ENCODE results near the gene NCKAP5.

NCKAP5 gene

DNA sequence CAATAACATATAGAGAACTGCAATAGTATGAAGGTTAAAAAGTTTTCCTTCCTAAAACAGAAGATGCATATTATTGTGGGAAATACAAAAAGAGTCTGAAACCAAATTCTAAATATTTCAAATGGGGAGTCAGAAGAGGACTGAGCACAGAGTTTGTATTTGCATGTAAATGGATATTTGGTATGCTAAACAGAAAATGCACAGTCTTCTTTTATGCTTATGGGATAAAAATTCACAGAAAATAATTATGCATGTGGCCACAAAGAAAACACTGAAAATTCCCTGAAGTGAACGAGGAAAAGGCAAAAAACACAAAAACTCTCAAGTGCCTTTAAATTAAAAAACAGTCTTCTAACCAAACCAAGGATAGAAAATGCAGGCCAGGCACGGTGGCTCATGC, 142.7 kb downstream of the NCKAP5 start:
- no peaks in the 10 kb centered on the region for H3K27me3 ChIP-seq (ENCODE audit: insufficient read depth, insufficient read length)
- no peak overlapping the region for H3K4me3 ChIP-seq (ENCODE audit: insufficient read length, low read depth)
- H3K36me3 ChIP-seq (ENCODE audit: insufficient read depth, insufficient read length, low read length), result no peaks in the 10 kb centered on the region
- H3K9ac ChIP-seq (ENCODE audit: insufficient read length, low read depth), result no peak overlapping the region
- no peak for TF ChIP-seq SUZ12 (IDR thresholded peaks at IDR 0.05; ENCODE audit: extremely low read depth, insufficient read depth, insufficient read length)
- no peak for TF ChIP-seq YY1 (IDR thresholded peaks at IDR 0.05; ENCODE audit: insufficient read depth, insufficient read length)
- TF ChIP-seq ZNF274 (IDR thresholded peaks at IDR 0.05; ENCODE audit: low read depth, low read length), result no peak
- peaks cover 11% of the 10 kb centered on the region; the same call in 1 of the 2 replicates for H3K9me3 ChIP-seq (ENCODE audit: insufficient read depth, low read length)
- DNase-seq (ENCODE audit: low read depth, low spot score), result no peak
- H3K4me1 ChIP-seq (ENCODE audit: insufficient read depth, insufficient read length), result peaks cover 7% of the 10 kb centered on the region

- Histone ChIP-seq H3K9me3 (ENCODE audit: insufficient read depth, low read length) (peaks cover 11% of the 10 kb centered on the region; the same call in 1 of the 2 replicates), H3K36me3 (ENCODE audit: insufficient read depth, insufficient read length, low read length) (no peaks in the 10 kb centered on the region), H3K9ac (ENCODE audit: insufficient read length, low read depth) (no peak overlapping the region), H3K27me3 (ENCODE audit: insufficient read depth, insufficient read length) (no peaks in the 10 kb centered on the region), H3K4me1 (ENCODE audit: insufficient read depth, insufficient read length) (peaks cover 7% of the 10 kb centered on the region), H3K4me3 (ENCODE audit: insufficient read length, low read depth) (no peak overlapping the region)
- no peak for DNase-seq (ENCODE audit: low read depth, low spot score)
- TF ChIP-seq ZNF274 (IDR thresholded peaks at IDR 0.05; ENCODE audit: low read depth, low read length) (no peak), SUZ12 (IDR thresholded peaks at IDR 0.05; ENCODE audit: extremely low read depth, insufficient read depth, insufficient read length) (no peak), YY1 (IDR thresholded peaks at IDR 0.05; ENCODE audit: insufficient read depth, insufficient read length) (no peak)
These were observed 143.4 kb downstream of the NCKAP5 start for GRCh38 chr2:133424876-133425275.

DNA sequence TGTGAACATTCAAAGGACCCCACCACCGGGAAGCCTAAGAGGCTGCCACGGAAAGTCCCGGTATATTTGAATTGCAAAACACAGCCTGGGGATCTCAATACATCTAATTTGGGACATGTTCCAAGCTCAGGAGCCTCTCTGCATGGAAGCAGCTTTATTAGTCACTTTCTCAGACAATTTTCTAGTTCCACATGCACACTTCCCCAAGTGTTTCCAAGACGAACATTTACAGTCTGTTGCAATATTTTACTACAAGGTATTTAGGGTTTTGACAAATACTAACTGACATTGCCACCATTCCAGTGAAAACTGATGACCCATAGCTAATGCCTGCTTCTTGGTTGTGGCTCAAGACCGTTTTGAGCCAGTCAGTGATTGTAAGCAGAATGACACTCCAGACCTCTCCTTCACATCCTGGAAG, 145.3 kb downstream of the NCKAP5 start:
- Histone ChIP-seq H3K9me3 (ENCODE audit: insufficient read depth, low read length) (no peaks in the 10 kb centered on the region), H3K36me3 (ENCODE audit: insufficient read depth, insufficient read length, low read length) (no peaks in the 10 kb centered on the region), H3K4me1 (ENCODE audit: insufficient read depth, insufficient read length) (peaks cover 7% of the 10 kb centered on the region), H3K4me3 (ENCODE audit: insufficient read length, low read depth) (no peak overlapping the region), H3K9ac (ENCODE audit: insufficient read length, low read depth) (no peak overlapping the region), H3K27me3 (ENCODE audit: insufficient read depth, insufficient read length) (no peaks in the 10 kb centered on the region)
- no peak for DNase-seq (ENCODE audit: low read depth, low spot score)
- TF ChIP-seq ZNF274 (IDR thresholded peaks at IDR 0.05; ENCODE audit: low read depth, low read length) (no peak), SUZ12 (IDR thresholded peaks at IDR 0.05; ENCODE audit: extremely low read depth, insufficient read depth, insufficient read length) (no peak), YY1 (IDR thresholded peaks at IDR 0.05; ENCODE audit: insufficient read depth, insufficient read length) (no peak)

DNA sequence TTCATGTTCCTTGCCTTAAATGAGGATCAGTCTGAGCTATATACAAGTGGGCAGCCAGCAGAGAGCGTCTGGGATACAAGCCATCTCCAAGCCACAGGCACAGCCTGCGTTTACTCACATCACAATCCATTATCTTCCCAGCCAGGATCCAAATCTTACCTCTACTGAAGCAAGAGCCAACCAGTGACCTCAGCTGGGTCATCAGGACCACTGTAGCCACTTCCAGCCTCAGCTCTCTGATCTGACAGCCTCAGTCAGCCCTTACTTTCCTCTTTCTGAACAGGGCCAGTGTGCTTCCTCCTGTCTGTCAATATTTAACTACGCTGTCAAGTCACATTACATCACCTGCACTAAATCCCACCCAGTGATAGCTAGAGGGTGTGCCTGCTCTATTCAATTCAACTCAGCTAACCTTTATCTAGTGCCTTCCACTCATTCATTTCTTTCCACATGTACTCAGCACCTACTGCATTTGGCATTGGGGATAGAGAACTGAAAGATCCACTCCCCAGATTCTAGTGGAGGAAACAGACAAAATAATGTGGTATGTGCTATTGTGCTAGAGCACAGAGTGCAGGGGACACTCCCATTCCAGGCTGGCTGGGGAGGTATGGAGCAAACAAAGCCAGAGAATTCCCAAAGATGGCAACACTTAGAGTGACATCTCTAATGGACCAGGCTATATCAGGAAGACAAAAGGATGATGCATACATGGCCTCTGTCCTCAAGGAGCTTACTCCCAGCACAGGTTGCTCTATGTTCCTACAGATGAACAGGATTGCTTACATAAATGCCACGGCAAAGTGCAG, 146.5 kb downstream of the NCKAP5 start:
- Histone ChIP-seq H3K4me3 (ENCODE audit: insufficient read length, low read depth) (no peak overlapping the region), H3K36me3 (ENCODE audit: insufficient read depth, insufficient read length, low read length) (no peaks in the 10 kb centered on the region), H3K9ac (ENCODE audit: insufficient read length, low read depth) (no peak overlapping the region), H3K9me3 (ENCODE audit: insufficient read depth, low read length) (no peaks in the 10 kb centered on the region), H3K27me3 (ENCODE audit: insufficient read depth, insufficient read length) (no peaks in the 10 kb centered on the region), H3K4me1 (ENCODE audit: insufficient read depth, insufficient read length) (peaks cover 7% of the 10 kb centered on the region)
- TF ChIP-seq SUZ12 (IDR thresholded peaks at IDR 0.05; ENCODE audit: extremely low read depth, insufficient read depth, insufficient read length) (no peak), ZNF274 (IDR thresholded peaks at IDR 0.05; ENCODE audit: low read depth, low read length) (no peak), YY1 (IDR thresholded peaks at IDR 0.05; ENCODE audit: insufficient read depth, insufficient read length) (no peak)
- no peak for DNase-seq (ENCODE audit: low read depth, low spot score)

DNA sequence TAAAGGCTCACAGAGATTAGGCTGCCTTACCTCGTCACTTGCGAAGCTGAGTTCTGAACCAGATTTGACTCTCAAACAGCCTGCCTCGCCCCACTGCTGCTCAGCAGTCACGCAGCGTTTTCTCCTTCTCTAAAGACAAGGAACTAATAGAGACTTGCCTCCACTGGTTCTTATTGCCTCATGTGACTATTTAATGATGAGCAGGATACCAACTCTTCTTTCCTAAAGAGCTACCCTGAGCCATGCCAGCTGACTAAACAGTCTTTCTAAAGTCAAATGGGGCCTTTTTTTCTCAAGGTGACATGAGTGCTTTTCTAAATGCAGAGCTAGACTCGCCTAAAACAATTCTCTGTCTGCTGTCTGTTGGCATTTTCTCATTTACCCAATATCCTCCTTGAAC, 147.5 kb downstream of the NCKAP5 start:
- Histone ChIP-seq H3K4me1 (ENCODE audit: insufficient read depth, insufficient read length) (peaks cover 7% of the 10 kb centered on the region), H3K9ac (ENCODE audit: insufficient read length, low read depth) (no peak overlapping the region), H3K36me3 (ENCODE audit: insufficient read depth, insufficient read length, low read length) (no peaks in the 10 kb centered on the region), H3K9me3 (ENCODE audit: insufficient read depth, low read length) (no peaks in the 10 kb centered on the region), H3K4me3 (ENCODE audit: insufficient read length, low read depth) (no peak overlapping the region), H3K27me3 (ENCODE audit: insufficient read depth, insufficient read length) (no peaks in the 10 kb centered on the region)
- no peak for TF ChIP-seq YY1 (IDR thresholded peaks at IDR 0.05; ENCODE audit: insufficient read depth, insufficient read length)
- no peak for DNase-seq (ENCODE audit: low read depth, low spot score)

DNA sequence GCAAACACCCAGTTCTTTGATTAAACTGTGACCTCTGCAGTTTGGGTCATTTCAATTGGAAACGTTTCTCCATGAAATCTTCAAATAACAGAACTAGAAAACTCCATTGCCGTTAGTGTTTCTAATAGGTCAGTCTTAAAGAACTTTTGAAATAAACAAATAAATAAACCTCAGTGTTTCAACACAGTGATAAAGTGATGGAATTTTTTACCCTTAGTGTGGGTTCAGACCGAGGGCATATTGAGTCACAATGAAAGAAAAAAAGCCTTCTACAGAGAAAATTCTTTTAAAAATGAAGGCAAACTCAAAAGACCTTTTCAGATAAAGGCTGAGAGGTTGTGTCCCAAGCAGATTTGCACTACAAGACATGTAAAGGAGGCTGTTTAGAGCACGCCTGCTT, 149.6 kb downstream of the NCKAP5 start:
- Histone ChIP-seq H3K36me3 (ENCODE audit: insufficient read depth, insufficient read length, low read length) (no peaks in the 10 kb centered on the region), H3K27me3 (ENCODE audit: insufficient read depth, insufficient read length) (no peaks in the 10 kb centered on the region), H3K4me3 (ENCODE audit: insufficient read length, low read depth) (no peak overlapping the region), H3K9me3 (ENCODE audit: insufficient read depth, low read length) (no peaks in the 10 kb centered on the region), H3K9ac (ENCODE audit: insufficient read length, low read depth) (no peak overlapping the region), H3K4me1 (ENCODE audit: insufficient read depth, insufficient read length) (peaks cover 7% of the 10 kb centered on the region)
- TF ChIP-seq SUZ12 (IDR thresholded peaks at IDR 0.05; ENCODE audit: extremely low read depth, insufficient read depth, insufficient read length), result no peak
- no peak for TF ChIP-seq YY1 (IDR thresholded peaks at IDR 0.05; ENCODE audit: insufficient read depth, insufficient read length)
- no peak for TF ChIP-seq ZNF274 (IDR thresholded peaks at IDR 0.05; ENCODE audit: low read depth, low read length)
- DNase-seq (ENCODE audit: low read depth, low spot score), result no peak

GRCh38 chr2:133418021-133418420, 150.2 kb downstream of the NCKAP5 start:
- Histone ChIP-seq H3K9ac (ENCODE audit: insufficient read length, low read depth) (no peak overlapping the region), H3K4me3 (ENCODE audit: insufficient read length, low read depth) (no peak overlapping the region), H3K4me1 (ENCODE audit: insufficient read depth, insufficient read length) (peaks cover 6% of the 10 kb centered on the region), H3K36me3 (ENCODE audit: insufficient read depth, insufficient read length, low read length) (no peaks in the 10 kb centered on the region), H3K27me3 (ENCODE audit: insufficient read depth, insufficient read length) (no peaks in the 10 kb centered on the region), H3K9me3 (ENCODE audit: insufficient read depth, low read length) (no peaks in the 10 kb centered on the region)
- no peak for DNase-seq (ENCODE audit: low read depth, low spot score)
- TF ChIP-seq YY1 (IDR thresholded peaks at IDR 0.05; ENCODE audit: insufficient read depth, insufficient read length), result no peak
- TF ChIP-seq SUZ12 (IDR thresholded peaks at IDR 0.05; ENCODE audit: extremely low read depth, insufficient read depth, insufficient read length), result no peak
- TF ChIP-seq ZNF274 (IDR thresholded peaks at IDR 0.05; ENCODE audit: low read depth, low read length), result no peak

Data from NT2/D1 (cell line).